NCI-H526 (cell line): ENCODE data around the gene THSD8.

Experiments
- DNase-seq, 2 experiments: peaks; one replicate each; lab custom pipeline; 2025; lab: John Stamatoyannopoulos, UW

THSD8 gene

DNA sequence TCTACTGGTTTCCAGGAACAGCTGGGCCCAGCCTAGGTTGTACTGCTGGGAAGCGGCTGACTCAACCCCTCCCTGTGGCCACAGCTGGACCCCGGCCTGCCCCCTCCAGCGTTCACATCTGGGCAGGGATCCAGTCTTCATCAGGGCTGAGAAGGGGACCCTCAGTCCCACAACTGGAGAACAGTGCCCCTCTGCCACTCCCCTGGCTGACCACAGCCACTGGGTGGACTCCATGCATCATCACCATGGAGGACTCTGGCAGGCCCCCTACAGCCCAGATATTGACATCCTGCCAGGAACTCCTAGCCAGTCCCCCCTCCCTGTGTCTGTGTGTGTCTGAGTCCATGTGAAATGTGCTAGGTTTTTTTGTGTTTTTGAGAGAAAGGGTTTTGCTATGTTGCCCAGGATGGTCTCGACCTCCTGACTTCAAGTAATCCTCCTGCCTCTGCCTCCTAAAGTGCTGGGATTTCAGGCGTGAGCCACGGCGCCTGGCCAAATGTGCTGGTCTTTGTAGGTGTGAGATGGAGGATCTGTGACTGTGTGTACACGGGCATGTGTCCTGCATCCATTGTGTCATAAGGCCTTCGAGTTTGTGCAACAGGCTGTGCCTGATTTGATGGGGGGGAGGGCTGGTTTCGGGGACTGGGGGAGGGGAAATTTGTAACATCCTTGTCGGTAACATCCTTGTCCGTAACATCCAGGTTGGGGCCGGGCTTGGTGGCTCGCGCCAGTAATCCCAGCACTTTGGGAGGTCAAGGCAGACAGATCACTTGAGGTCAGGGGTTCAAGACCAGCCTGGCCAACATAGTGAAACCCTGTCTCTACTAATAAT is 22.5 kb upstream of the THSD8 start:
- no peak for DNase-seq

GRCh38 chr19:12782174-12782423 is 19.8 kb upstream of the THSD8 start:
- DNase-seq, result no peak

DNA sequence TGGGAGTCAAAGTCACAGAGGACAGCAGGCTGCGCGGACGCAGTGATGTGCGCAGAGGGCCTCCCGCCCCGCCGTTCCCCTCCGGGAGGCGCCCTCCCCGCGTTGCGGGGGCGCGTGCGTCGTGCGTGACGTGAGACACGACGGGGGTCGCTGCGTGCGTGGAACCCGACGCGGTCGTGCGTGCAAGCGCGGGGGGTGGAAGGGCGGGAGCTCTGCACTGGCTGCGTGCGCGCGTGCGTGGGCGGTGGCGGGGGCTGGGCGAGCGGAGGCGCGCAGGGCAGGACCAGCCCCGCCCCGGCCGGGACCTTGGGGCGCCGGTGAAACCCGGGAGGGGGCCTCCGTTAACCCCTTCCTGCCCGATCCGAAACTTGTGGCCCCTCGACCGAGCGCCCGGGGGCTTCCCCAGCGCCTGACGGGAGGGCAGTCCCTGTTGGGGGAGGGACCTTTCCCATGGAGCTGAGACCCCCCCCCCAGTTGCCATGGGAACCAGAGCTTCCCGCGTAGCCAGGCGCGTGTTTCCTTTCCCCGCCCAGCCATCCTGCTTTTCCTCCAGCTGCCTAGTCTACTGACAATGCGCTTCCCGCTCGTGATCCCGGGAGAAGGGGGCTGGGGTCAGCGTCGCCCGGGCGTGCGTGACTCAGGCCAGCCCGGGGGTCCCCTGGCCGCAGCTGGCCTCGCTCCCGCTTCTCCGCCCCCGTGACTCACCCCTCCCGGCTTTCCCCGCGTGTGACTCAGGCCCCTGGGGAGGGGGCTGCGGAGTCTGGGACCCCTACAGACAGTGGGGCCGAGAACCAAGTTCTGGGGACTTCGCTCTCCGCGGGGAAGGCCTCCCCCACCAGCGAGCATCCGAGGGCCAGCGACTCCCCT is 19.2 kb upstream of the THSD8 start:
- peak; percentile 29 to 86 for DNase-seq

DNA sequence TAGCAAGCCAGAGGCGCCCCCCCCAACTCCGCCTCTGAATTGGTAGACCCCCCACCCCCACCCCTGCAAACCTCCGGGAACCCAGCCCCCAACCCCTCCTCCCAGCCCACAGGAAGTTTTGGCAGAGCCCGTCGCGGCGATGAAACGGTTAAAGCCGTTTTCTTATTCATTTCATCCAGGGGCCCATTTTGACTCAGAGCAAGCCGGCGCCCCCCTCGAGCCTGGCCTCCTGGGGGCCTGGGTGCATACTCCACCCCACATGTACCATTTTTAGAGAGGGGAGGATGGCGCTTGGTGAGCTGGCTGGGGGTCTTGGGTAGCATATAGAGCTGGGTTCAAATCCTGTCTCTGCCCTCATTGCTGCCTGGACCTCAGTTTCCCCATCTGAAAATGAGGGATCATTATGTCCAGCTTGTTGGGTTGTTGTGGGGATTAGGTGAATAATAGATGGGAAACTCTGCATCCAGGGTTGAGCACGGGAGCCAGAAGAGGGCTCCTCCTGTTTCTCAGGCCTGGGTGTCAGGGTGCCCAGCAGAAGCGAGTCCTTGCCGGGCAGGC is 18.5 kb upstream of the THSD8 start:
- no peak for DNase-seq

DNA sequence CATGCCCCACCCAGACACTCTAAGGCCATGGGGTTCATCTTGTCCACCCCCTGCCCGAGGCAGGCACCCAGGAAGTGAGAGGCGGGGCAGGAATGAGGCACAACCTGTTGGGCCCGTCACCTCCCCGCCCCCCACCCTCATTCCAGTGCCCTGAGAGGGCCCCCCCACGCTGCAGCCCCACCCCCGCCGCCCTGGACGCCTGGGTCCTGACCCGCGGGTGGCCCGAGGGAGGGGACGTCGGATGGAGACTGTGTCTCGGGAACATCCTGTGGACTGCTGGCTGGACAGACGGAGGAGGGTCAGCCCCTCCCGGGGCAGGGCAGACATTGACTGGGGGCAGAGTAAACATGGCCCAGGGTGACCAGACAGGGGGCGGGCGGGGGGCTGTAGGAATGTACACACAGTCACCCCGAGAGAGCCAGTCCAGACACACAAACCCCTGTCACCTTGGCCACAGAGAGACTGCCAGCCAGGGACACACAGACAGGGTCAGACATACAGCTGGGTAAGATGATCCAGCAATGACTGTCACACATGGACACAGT is 17.9 kb upstream of the THSD8 start:
- no peak for DNase-seq

DNA sequence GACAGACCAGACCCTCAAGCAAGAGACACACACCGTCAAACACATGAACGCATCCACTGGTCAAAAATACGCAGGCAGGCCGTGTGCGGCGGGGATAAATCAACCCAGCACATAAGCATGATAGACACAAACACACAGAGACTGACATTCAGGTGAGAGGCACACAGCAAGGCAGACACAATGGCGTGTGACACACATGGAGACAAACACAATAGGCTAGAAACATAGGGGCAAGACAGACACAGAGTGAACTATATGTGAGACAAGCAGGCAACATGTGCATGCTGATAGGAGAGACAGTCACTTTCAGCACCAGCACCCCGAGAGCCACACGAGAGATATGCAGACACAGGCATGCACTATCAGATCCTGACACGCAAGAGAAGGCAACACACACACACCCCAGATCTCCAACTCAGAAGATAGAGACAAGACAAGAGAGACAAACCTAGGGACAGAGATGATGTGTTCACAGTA is 17.4 kb upstream of the THSD8 start:
- no peak for DNase-seq

- DNase-seq, result no peak
These were observed 16.9 kb upstream of the THSD8 start for GRCh38 chr19:12784871-12785430.

- no peak for DNase-seq
These were observed 16.3 kb upstream of the THSD8 start for GRCh38 chr19:12785431-12786031.

DNA sequence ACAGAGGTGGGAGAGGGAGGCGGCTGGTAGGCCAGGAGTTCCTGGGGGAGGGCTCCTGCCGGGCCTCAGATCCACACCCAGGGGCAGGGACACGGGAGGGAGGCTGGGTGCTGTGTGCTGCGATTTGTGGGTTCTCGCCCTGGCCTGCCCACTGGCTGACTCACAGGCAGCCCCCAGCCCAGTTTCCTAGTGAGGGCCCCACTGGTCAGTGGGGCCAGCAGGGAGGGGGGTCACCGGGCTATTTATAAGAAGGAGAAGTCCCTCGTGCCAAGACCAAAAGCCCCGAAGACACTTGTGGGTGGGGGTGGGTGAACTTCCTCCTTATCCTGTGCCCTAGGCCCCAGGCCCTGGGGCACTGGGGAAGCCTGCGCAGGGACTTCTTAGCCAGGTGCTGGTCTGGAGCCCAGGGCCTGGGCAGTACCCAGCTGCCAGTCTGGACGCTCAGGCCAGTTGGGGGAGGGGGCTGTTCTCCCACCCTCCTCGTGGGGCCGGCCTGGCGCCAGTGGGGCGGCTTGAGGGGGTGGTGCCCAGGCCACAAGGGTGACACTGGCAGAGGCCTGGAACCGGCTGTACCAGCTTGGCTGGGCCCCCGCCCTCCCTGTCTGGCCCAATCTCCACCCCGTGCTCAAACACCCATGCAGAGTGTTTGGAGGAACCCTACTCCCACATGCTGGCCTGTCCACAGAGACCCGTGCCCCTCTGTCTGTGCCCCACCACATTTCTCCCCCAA is 15.6 kb upstream of the THSD8 start:
- DNase-seq, result no peak

- DNase-seq, result no peak
These were observed 14.9 kb upstream of the THSD8 start for GRCh38 chr19:12786952-12787351.

GRCh38 chr19:12787458-12787857 is 14.4 kb upstream of the THSD8 start:
- DNase-seq, result no peak

DNA sequence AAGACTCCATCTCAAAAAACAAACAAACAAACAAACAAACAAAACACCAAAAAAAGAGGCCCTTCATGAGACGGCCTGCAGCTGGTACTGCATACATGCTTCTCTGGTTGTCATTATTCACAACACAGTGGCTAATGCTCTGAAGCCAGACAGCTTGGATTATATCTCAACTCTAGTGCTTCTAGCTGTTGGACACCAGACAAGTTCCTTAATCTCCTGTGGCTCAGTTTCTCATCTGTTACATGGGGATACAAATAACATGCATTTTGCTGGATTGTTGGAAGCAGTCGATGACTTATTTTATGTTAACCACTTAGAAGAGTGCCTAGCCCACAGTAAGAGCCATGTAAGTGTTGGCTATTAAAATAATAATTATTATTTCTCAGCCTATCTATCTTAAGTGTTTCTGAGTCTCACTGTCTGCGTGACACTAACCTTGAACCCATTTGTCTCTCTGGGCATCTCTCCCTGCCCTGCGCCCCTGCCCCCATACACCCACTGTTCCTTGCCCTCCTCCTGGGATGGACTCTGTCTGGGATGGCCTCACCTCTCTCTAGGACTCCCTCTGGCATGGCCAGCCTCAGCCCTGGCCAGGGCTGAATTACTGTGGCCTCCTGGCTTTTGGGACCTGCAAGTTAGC is 13.7 kb upstream of the THSD8 start:
- no peak for DNase-seq

DNA sequence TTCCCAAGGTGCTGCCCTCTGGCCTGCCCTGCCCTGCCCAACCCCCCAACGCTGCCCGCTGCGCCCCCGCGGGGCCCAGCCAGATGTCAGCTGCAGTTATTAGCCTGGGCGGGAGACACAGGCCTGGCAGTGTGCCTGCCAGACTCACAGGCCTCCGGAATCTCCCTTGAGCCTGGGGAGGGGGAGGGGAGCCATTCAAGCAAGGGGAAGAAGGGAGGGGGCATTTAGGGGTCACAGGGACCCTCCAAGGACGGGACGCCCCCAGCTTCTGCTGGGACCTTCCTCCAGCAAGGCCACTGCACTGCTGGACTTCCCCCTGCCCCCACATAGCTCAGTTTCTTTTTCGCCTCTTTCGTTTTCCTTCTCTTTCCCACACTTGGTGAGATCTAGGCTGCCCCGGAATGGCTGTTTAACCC is 13.2 kb upstream of the THSD8 start:
- DNase-seq, result peak in 1 of 2 experiments; percentile 23

- peak in 1 of 2 experiments; percentile 78 for DNase-seq
These were observed 12.6 kb upstream of the THSD8 start for GRCh38 chr19:12789098-12789903.

DNA sequence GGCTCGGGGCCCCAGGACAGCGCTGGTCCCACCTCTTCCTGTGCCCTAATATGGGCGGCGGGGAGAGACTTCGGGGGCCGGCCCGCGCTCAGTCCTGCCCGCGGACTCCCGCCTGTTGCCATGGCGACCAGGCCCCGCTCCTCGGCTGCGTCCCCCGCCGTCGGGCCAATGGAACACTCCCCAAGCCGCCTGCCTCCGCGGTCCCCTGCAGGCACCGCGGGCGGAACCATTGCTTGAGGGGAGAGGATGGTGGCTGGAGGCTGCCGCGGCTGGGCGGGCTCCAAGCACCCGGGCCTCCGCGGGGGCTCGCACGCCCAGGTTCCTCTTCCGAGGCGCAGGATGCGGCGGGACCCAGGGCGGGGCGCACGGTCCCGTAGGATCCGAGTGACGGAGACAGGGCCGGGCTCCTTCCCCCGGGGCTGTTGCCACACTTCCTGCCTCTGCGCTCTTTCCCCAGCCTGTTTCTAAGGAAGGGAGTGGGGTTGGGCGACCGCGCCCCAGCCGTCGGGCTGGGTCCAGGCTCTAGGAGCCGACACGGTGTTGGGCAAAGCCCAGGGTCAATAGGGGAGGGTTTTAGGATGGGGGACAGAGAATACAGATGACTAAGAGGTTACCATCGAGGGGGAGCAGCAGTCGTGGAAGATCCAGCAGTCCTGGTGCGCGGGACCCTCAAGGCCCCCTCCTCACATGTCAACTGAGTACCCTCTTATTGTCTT is 11.8 kb upstream of the THSD8 start:
- DNase-seq, result peak; percentile 76 to 94

GRCh38 chr19:12790628-12791344 is 11.1 kb upstream of the THSD8 start:
- no peak for DNase-seq

DNA sequence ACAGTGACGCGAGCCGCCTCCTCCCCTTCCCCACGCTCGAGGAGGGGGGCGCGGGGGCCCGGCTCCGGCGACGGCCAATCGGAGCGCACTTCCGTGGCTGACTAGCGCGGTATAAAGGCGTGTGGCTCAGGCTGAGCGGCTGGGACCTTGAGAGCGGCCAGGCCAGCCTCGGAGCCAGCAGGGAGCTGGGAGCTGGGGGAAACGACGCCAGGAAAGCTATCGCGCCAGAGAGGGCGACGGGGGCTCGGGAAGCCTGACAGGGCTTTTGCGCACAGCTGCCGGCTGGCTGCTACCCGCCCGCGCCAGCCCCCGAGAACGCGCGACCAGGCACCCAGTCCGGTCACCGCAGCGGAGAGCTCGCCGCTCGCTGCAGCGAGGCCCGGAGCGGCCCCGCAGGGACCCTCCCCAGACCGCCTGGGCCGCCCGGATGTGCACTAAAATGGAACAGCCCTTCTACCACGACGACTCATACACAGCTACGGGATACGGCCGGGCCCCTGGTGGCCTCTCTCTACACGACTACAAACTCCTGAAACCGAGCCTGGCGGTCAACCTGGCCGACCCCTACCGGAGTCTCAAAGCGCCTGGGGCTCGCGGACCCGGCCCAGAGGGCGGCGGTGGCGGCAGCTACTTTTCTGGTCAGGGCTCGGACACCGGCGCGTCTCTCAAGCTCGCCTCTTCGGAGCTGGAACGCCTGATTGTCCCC is 10.4 kb upstream of the THSD8 start, which contains the start of gene JUNB:
Gene JUNB, plus strand, starts transcription at position 142 of the 706 bp plus-strand sequence. Its CDS starts 286 bp downstream, at position 428.
- peak; percentile 73 to 93 for DNase-seq
